ENCODE measurements around the gene RPL10. TPM values are rescaled to one million over a fixed set of nuclear protein-coding genes. Genes with fewer than 3 reads are reported as not detected.

Gene RPL10
- total RNA-seq, 1 donor from 2014 or later: 5,113 TPM

- H3K4me1 Mint-ChIP-seq: peaks cover 35% of the 10 kb centered on the region
These were observed 44.9 kb upstream of the RPL10 start for GRCh38 chrX:154353172-154353843.

GRCh38 chrX:154354013-154354412, 44.2 kb upstream of the RPL10 start:
- POLR2A ChIA-PET: interaction anchor here (0.5 to 1.0 kb wide), 2 partner anchors 11 to 52 kb away, joined by 3 to 6 read pairs; no protein-coding TSS in a partner anchor

More at GRCh38 chrX:154353172-154353843, 44.9 kb upstream of the RPL10 start:
- TF ChIP-seq CTCF (IDR thresholded peaks at IDR 0.05): no peak
- H3K36me3 Mint-ChIP-seq (ENCODE audit: low read depth): peaks cover 53% of the 10 kb centered on the region
- H3K9me3 Mint-ChIP-seq: no peaks in the 10 kb centered on the region
- no peaks in the 10 kb centered on the region for H3K27me3 Mint-ChIP-seq
- intact Hi-C loops (cut with micrococcal nuclease): no loop called here
- H3K4me3 Mint-ChIP-seq: no peak overlapping the region
- DNase-seq: no peak
- H3K27ac Mint-ChIP-seq: no peak overlapping the region
- no peak for ATAC-seq (ENCODE audit: low read depth)
- ChIA-PET POLR2A (interaction anchor here (1.0 kb wide), 1 partner anchor 12 kb away, joined by 3 read pairs; no protein-coding TSS in a partner anchor), CTCF (no interaction called here)

GRCh38 chrX:154354516-154354915, 43.7 kb upstream of the RPL10 start:
- intact Hi-C loops (cut with micrococcal nuclease): no loop called here
- no peak overlapping the region for H3K4me3 Mint-ChIP-seq
- no peak for DNase-seq
- POLR2A ChIA-PET: interaction anchor here (0.7 kb wide), 1 partner anchor 19 kb away, joined by 4 read pairs; no protein-coding TSS in a partner anchor
- H3K27me3 Mint-ChIP-seq: no peaks in the 10 kb centered on the region
- H3K9me3 Mint-ChIP-seq: no peaks in the 10 kb centered on the region
- H3K4me1 Mint-ChIP-seq: peaks cover 28% of the 10 kb centered on the region
- no peak overlapping the region for H3K27ac Mint-ChIP-seq
- H3K36me3 Mint-ChIP-seq (ENCODE audit: low read depth): peaks cover 58% of the 10 kb centered on the region
- no peak for ATAC-seq (ENCODE audit: low read depth)
- CTCF ChIA-PET: no interaction called here
- TF ChIP-seq CTCF (IDR thresholded peaks at IDR 0.05): no peak

More at GRCh38 chrX:154354013-154354412, 44.2 kb upstream of the RPL10 start:
- TF ChIP-seq CTCF (IDR thresholded peaks at IDR 0.05): no peak
- CTCF ChIA-PET: no interaction called here
- H3K9me3 Mint-ChIP-seq: no peaks in the 10 kb centered on the region
- no peaks in the 10 kb centered on the region for H3K27me3 Mint-ChIP-seq
- peaks cover 31% of the 10 kb centered on the region for H3K4me1 Mint-ChIP-seq
- no peak overlapping the region for H3K4me3 Mint-ChIP-seq
- H3K36me3 Mint-ChIP-seq (ENCODE audit: low read depth): peaks cover 57% of the 10 kb centered on the region
- intact Hi-C loops (cut with micrococcal nuclease): no loop called here
- no peak overlapping the region for H3K27ac Mint-ChIP-seq
- DNase-seq (no peak), ATAC-seq (ENCODE audit: low read depth) (no peak)

- DNase-seq (no peak), ATAC-seq (ENCODE audit: low read depth) (no peak)
- no peak overlapping the region for H3K27ac Mint-ChIP-seq
- no peak overlapping the region for H3K4me3 Mint-ChIP-seq
- peaks cover 55% of the 10 kb centered on the region for H3K36me3 Mint-ChIP-seq (ENCODE audit: low read depth)
- peaks cover 22% of the 10 kb centered on the region for H3K4me1 Mint-ChIP-seq
- CTCF ChIA-PET: no interaction called here
- intact Hi-C loops (cut with micrococcal nuclease): no loop called here
- TF ChIP-seq CTCF (IDR thresholded peaks at IDR 0.05): no peak
- POLR2A ChIA-PET: no interaction called here
- H3K27me3 Mint-ChIP-seq: no peaks in the 10 kb centered on the region
- H3K9me3 Mint-ChIP-seq: no peaks in the 10 kb centered on the region
These were observed 42.9 kb upstream of the RPL10 start for GRCh38 chrX:154355094-154355775.

GRCh38 chrX:154355776-154356140, 42.4 kb upstream of the RPL10 start:
- intact Hi-C loops (cut with micrococcal nuclease): no loop called here
- no peaks in the 10 kb centered on the region for H3K9me3 Mint-ChIP-seq
- ChIA-PET CTCF (no interaction called here), POLR2A (no interaction called here)
- no peak overlapping the region for H3K4me3 Mint-ChIP-seq
- H3K4me1 Mint-ChIP-seq: peaks cover 18% of the 10 kb centered on the region
- H3K36me3 Mint-ChIP-seq (ENCODE audit: low read depth): peaks cover 54% of the 10 kb centered on the region
- no peak for TF ChIP-seq CTCF (IDR thresholded peaks at IDR 0.05)
- H3K27me3 Mint-ChIP-seq: no peaks in the 10 kb centered on the region
- no peak for DNase-seq
- no peak overlapping the region for H3K27ac Mint-ChIP-seq
- no peak for ATAC-seq (ENCODE audit: low read depth)
